Trophoblast cell (in vitro differentiated cells and primary cell): ENCODE measurements around the gene CCL16.
"Not testable (repeated sequence)": the region's sequence is repeated elsewhere in the genome, so short reads cannot be mapped to it uniquely, and the experiment has no call there.

Experiments
- DNase-seq, 2 donors: peaks; one replicate each; pipeline ENCODE4 v3.0.0-alpha.2; 2016
- H2AFZ ChIP-seq: 2 replicates; pipeline ENCODE4 v1.6.1; 2013; ENCODE audit warnings: low read length, moderate library complexity, mild to moderate bottlenecking; ENCODE audit not compliant: insufficient read depth, poor library complexity
- H2AK5ac ChIP-seq: 2 replicates; pipeline ENCODE4 v1.6.1; 2013; ENCODE audit warnings: mild to moderate bottlenecking, low read length
- H2BK120ac ChIP-seq: 2 replicates; pipeline ENCODE4 v1.6.1; 2013; ENCODE audit warnings: low read length, mild to moderate bottlenecking, moderate library complexity; ENCODE audit not compliant: insufficient read depth, poor library complexity
- H2BK12ac ChIP-seq: 2 replicates; pipeline ENCODE4 v1.6.1; 2013; ENCODE audit warnings: mild to moderate bottlenecking, low read length, moderate library complexity
- H2BK5ac ChIP-seq: 2 replicates; pipeline ENCODE4 v1.6.1; 2013; ENCODE audit warnings: low read length, low read depth, moderate library complexity, mild to moderate bottlenecking; ENCODE audit not compliant: poor library complexity
- H3K14ac ChIP-seq: 2 replicates; pipeline ENCODE4 v1.6.1; 2013; ENCODE audit warnings: mild to moderate bottlenecking, low read length
- H3K18ac ChIP-seq: 2 replicates; pipeline ENCODE4 v1.6.1; 2013; ENCODE audit warnings: mild to moderate bottlenecking, low read length
- H3K23ac ChIP-seq: 2 replicates; pipeline ENCODE4 v1.6.1; 2013; ENCODE audit warnings: low read length
- H3K27ac ChIP-seq: 2 replicates; pipeline ENCODE4 v1.5.1; 2013; ENCODE audit warnings: low read depth, mild to moderate bottlenecking, inconsistent platforms, low read length, moderate library complexity
- H3K27me3 ChIP-seq: 2 replicates; pipeline ENCODE4 v1.6.1; 2013; ENCODE audit warnings: inconsistent platforms, mild to moderate bottlenecking, low read length, moderate library complexity; ENCODE audit not compliant: insufficient read depth
- H3K36me3 ChIP-seq, 2 experiments: 1 replicate in 1 of 2; 2 replicates in 1 of 2; pipeline ENCODE4 v1.6.1; 2013; ENCODE audit warnings: low read length in 2 of 2, mild to moderate bottlenecking in 2 of 2, moderate library complexity in 1 of 2; ENCODE audit not compliant: insufficient read depth in 2 of 2, control insufficient read depth in 1 of 2
- H3K4ac ChIP-seq: 2 replicates; pipeline ENCODE4 v1.6.1; 2013; ENCODE audit warnings: low read depth, mild to moderate bottlenecking, low read length, moderate library complexity
- H3K4me1 ChIP-seq, 2 experiments: 1 replicate in 1 of 2; 2 replicates in 1 of 2; pipeline ENCODE4 v1.6.1; 2013; ENCODE audit warnings: low read length in 2 of 2, mild to moderate bottlenecking in 2 of 2, moderate library complexity in 1 of 2; ENCODE audit not compliant: insufficient read depth in 2 of 2, control insufficient read depth in 1 of 2
- H3K4me2 ChIP-seq: 2 replicates; pipeline ENCODE4 v1.6.1; 2013; ENCODE audit warnings: inconsistent platforms, mild to moderate bottlenecking, low read length, moderate library complexity
- H3K4me3 ChIP-seq: 2 replicates; pipeline ENCODE4 v1.5.1; 2013; ENCODE audit warnings: mild to moderate bottlenecking, low read depth, low read length, inconsistent platforms
- H3K79me1 ChIP-seq: one replicate; pipeline ENCODE4 v1.6.1; 2013; ENCODE audit warnings: low read length
- H3K79me2 ChIP-seq: 2 replicates; pipeline ENCODE4 v1.6.1; 2013; ENCODE audit warnings: low read length, mild to moderate bottlenecking; ENCODE audit not compliant: control insufficient read depth, insufficient read depth, poor library complexity
- H3K9ac ChIP-seq: 2 replicates; pipeline ENCODE4 v1.6.1; 2013; ENCODE audit warnings: mild to moderate bottlenecking, low read length
- H3K9me3 ChIP-seq: 2 replicates; pipeline ENCODE4 v1.6.1; 2013; ENCODE audit warnings: low read depth, mild to moderate bottlenecking, control low read depth, inconsistent platforms, low read length; ENCODE audit not compliant: insufficient read depth
- H4K12ac ChIP-seq: 2 replicates; pipeline ENCODE4 v1.6.1; 2013; ENCODE audit warnings: low read depth, mild to moderate bottlenecking, low read length, moderate library complexity
- H4K8ac ChIP-seq: 2 replicates; pipeline ENCODE4 v1.6.1; 2013; ENCODE audit warnings: low read depth, mild to moderate bottlenecking, low read length, moderate library complexity
- H4K91ac ChIP-seq: one replicate; pipeline ENCODE4 v1.6.1; 2013; ENCODE audit warnings: low read depth, mild to moderate bottlenecking, low read length, moderate library complexity
- WGBS: extraction: QIAGEN DNeasy Blood & Tissue Kit; methylation state at CpG from one replicate; pipeline ENCODE4 v1.1.7; 2013; ENCODE audit warnings: missing lambda C conversion rate; ENCODE audit not compliant: insufficient read length, insufficient coverage; ENCODE audit errors: extremely low coverage; 5-methylcytosine and 5-hydroxymethylcytosine counted together

Gene CCL16

DNA sequence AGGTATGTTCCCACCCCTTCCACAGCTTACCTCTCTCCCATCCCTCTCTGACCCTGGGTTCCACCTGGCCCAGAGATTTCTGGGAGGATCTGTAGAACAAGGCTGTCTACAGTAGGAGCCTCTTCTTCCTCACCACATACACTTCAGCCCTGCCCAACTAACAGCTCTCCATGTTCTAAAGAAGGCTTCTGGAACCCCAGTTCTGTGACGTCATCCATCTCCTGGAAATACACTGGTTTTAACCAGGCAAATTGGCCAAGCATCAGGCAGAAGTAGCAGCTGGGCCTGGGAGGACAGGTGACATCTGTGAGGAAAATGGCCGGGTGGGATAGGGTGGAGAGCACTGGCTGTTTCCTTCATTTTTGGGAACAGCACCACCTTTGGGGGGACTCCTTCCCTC is 37.8 kb downstream of the CCL16 start, which contains the start of gene LYZL6:
Gene LYZL6 (minus strand): TSS at position 177 of the 400 bp plus-strand sequence. CDS start 4,357 bp downstream, outside the sequence.
- no peak within 1 kb of the TSS for H3K4ac ChIP-seq
- WGBS: no CpG with 5 or more reads among the region's 2 CpGs
- H2BK12ac ChIP-seq: no peak within 1 kb of the TSS
- H3K27me3 ChIP-seq: no peaks in the 10 kb centered on the region
- H2AK5ac ChIP-seq: no peak within 1 kb of the TSS
- H3K18ac ChIP-seq: no peak within 1 kb of the TSS
- no peak within 1 kb of the TSS for H3K9ac ChIP-seq
- H4K12ac ChIP-seq: no peak within 1 kb of the TSS
- no peak within 1 kb of the TSS for H4K8ac ChIP-seq
- H2BK5ac ChIP-seq: no peak within 1 kb of the TSS
- H3K79me1 ChIP-seq: no peaks in the 10 kb centered on the region
- no peak within 1 kb of the TSS for H3K27ac ChIP-seq
- no peak within 1 kb of the TSS for H2AFZ ChIP-seq
- no peak within 1 kb of the TSS for H4K91ac ChIP-seq
- no peak for DNase-seq
- no peak within 1 kb of the TSS for H3K4me3 ChIP-seq
- no peak within 1 kb of the TSS for H3K14ac ChIP-seq
- H3K36me3 ChIP-seq: no peaks in the 10 kb centered on the region
- H3K4me2 ChIP-seq: no peak within 1 kb of the TSS
- no peak within 1 kb of the TSS for H3K23ac ChIP-seq
- no peaks in the 10 kb centered on the region for H3K4me1 ChIP-seq
- H2BK120ac ChIP-seq: no peak within 1 kb of the TSS
- no peaks in the 10 kb centered on the region for H3K79me2 ChIP-seq
- H3K9me3 ChIP-seq: no peaks in the 10 kb centered on the region

DNA sequence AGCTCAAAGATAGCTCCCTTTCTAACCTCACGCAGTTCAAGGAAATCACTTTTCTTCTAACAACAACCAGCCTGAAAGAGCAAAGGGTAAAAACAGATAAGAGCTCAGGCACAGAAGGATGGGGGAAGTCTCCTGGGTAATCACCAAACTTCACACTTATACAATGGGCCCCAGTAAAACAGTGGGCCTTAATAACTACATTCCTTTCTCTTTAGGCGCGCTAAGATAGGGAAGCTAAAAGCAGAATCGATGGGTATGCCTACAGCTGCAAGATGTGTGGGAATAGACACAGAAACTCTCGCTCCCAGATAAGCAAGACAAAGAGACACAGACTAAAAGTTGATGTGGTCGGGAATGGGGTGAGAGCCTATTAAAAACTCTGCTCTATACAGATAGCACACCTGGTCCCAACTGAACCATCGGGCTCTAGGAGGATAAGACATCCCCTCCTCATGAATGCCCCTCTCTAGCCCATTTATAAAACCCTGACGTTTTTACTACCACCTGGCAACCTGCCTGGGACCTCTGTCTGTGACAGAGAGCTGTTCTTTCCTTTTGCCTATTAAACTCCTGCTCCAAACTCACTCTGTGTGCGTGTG is 38.6 kb downstream of the CCL16 start:
- no peaks in the 10 kb centered on the region for H3K9me3 ChIP-seq

DNA sequence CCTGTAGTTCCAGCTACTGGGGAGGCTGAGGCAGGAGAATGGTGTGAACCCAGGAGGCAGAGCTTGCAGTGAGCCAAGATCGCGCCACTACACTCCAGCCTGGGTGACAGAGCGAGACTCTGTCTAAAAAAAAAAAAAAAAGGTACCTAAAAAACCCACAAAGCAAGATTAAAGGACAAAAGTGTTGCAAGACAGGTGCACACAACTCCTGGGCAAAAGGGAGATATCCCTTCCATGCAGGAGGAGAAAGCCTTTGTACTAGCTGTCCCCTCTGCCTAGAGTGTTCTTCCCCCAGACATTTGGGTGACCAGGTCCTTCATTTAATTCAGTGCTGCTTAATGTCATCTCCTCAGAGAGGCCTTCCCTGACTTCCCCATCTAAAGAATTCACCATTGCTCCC is 42.8 kb downstream of the CCL16 start:
- H3K27ac ChIP-seq, H2BK12ac ChIP-seq, H4K12ac ChIP-seq, H3K14ac ChIP-seq, H2BK120ac ChIP-seq, H3K79me1 ChIP-seq, H3K79me2 ChIP-seq, H2AK5ac ChIP-seq, H3K4me3 ChIP-seq, H2BK5ac ChIP-seq, H4K8ac ChIP-seq, H3K4me1 ChIP-seq, H3K18ac ChIP-seq, H3K36me3 ChIP-seq, H3K27me3 ChIP-seq, H3K23ac ChIP-seq, H2AFZ ChIP-seq, H3K9ac ChIP-seq, H3K4ac ChIP-seq, DNase-seq, H4K91ac ChIP-seq, H3K9me3 ChIP-seq, H3K4me2 ChIP-seq: not testable (repeated sequence)
- WGBS: no CpG with 5 or more reads among the region's 3 CpGs

More for the DNA sequence above, 38.6 kb downstream of the CCL16 start:
- no peak overlapping the region for H3K23ac ChIP-seq
- H2BK12ac ChIP-seq: no peak overlapping the region
- H3K79me2 ChIP-seq: no peaks in the 10 kb centered on the region
- WGBS: no CpG with 5 or more reads among the region's 9 CpGs
- H3K27me3 ChIP-seq: no peaks in the 10 kb centered on the region
- no peak overlapping the region for H3K14ac ChIP-seq
- no peak overlapping the region for H4K8ac ChIP-seq
- no peak overlapping the region for H3K4me2 ChIP-seq
- no peak overlapping the region for H2AK5ac ChIP-seq
- no peak overlapping the region for H3K9ac ChIP-seq
- no peak overlapping the region for H3K18ac ChIP-seq
- no peak overlapping the region for H2AFZ ChIP-seq
- no peak overlapping the region for H3K4ac ChIP-seq
- no peak for DNase-seq
- no peak overlapping the region for H2BK5ac ChIP-seq
- no peak overlapping the region for H3K27ac ChIP-seq
- H4K91ac ChIP-seq: no peak overlapping the region
- no peaks in the 10 kb centered on the region for H3K4me1 ChIP-seq
- no peak overlapping the region for H2BK120ac ChIP-seq
- no peaks in the 10 kb centered on the region for H3K36me3 ChIP-seq
- H3K4me3 ChIP-seq: no peak overlapping the region
- H3K79me1 ChIP-seq: no peaks in the 10 kb centered on the region
- no peak overlapping the region for H4K12ac ChIP-seq

DNA sequence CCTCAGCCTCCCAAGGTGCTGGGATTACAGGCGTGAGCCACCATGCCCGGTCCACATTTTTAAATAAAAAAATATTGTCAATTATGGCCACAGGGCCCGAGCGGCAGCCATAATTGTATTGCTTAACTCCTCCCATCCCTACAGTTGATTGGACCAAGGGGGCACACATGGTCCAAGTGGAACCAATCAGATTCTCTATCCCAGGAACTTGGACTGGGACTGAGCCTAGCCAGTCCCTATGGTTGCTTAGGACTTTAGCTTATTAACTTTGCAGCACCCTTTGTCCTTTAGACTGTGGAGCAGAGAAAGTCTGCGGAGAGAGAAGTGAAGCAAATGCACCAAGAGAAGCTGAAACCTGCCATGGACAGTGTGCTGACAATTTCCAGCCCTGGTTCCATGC is 45.2 kb downstream of the CCL16 start:
- DNase-seq: no peak
- H3K14ac ChIP-seq: no peak overlapping the region
- no peak overlapping the region for H3K4me3 ChIP-seq
- no peak overlapping the region for H3K4ac ChIP-seq
- no peak overlapping the region for H2AFZ ChIP-seq
- H2BK5ac ChIP-seq: no peak overlapping the region
- no peaks in the 10 kb centered on the region for H3K79me1 ChIP-seq
- no peaks in the 10 kb centered on the region for H3K79me2 ChIP-seq
- H3K27ac ChIP-seq: no peak overlapping the region
- H3K18ac ChIP-seq: no peak overlapping the region
- no peaks in the 10 kb centered on the region for H3K36me3 ChIP-seq
- no peak overlapping the region for H3K4me2 ChIP-seq
- no peaks in the 10 kb centered on the region for H3K9me3 ChIP-seq
- no peak overlapping the region for H2AK5ac ChIP-seq
- H4K91ac ChIP-seq: no peak overlapping the region
- H3K23ac ChIP-seq: no peak overlapping the region
- H3K9ac ChIP-seq: no peak overlapping the region
- peaks cover 0 to 3% of the 10 kb centered on the region in 2 experiments for H3K4me1 ChIP-seq
- H4K8ac ChIP-seq: no peak overlapping the region
- no CpG with 5 or more reads among the region's 5 CpGs for WGBS
- no peak overlapping the region for H4K12ac ChIP-seq
- no peaks in the 10 kb centered on the region for H3K27me3 ChIP-seq
- H2BK12ac ChIP-seq: no peak overlapping the region
- H2BK120ac ChIP-seq: no peak overlapping the region
